SK-N-SH treated with all-trans-retinoic acid at 6 μM for 48 hours (cell line): ENCODE measurements around the gene LRRTM3.

ENCODE experiments used
- ATAC-seq: fragments of 200-7000 bp; cut with Tn5 transposase; 3 replicates; pipeline ENCODE4 v1.9.1; 2020; ENCODE audit warnings: mild to moderate bottlenecking, moderate library complexity
- BACH2 ChIP-seq: fragments of 250-450 bp; sonication (Bioruptor Pico); IDR thresholded peaks from 2 replicates; pipeline ENCODE4 v1.9.0; 2021; ENCODE audit warnings: mild to moderate bottlenecking, borderline replicate concordance
- CREB5 ChIP-seq: fragments of 250-450 bp; sonication (Bioruptor Pico); IDR thresholded peaks from 2 replicates; pipeline ENCODE4 v1.5.1; 2020; ENCODE audit warnings: low read depth, mild to moderate bottlenecking, moderate library complexity
- CSDC2 ChIP-seq: fragments of 250-450 bp; sonication (Bioruptor Pico); IDR thresholded peaks from 2 replicates; pipeline ENCODE4 v1.5.0; 2020; ENCODE audit warnings: mild to moderate bottlenecking, moderate library complexity
- CSRNP3 ChIP-seq: fragments of 250-450 bp; sonication (Bioruptor Pico); IDR thresholded peaks from 2 replicates; pipeline ENCODE4 v1.5.1; 2021; ENCODE audit warnings: mild to moderate bottlenecking, moderate library complexity
- ESRRG ChIP-seq: fragments of 250-450 bp; sonication (Bioruptor Pico); IDR thresholded peaks from 2 replicates; pipeline ENCODE4 v1.6.1; 2021; ENCODE audit warnings: mild to moderate bottlenecking
- ISL1 ChIP-seq: fragments of 250-450 bp; sonication (Bioruptor Pico); IDR thresholded peaks from 2 replicates; pipeline ENCODE4 v2.1.2; 2022; ENCODE audit warnings: mild to moderate bottlenecking, moderate library complexity
- OSR1 ChIP-seq: fragments of 250-450 bp; sonication (Bioruptor Pico); IDR thresholded peaks from 2 replicates; pipeline ENCODE4 v1.8.0; 2022; ENCODE audit warnings: moderate library complexity, mild to moderate bottlenecking, inconsistent platforms
- PATZ1 ChIP-seq: fragments of 250-450 bp; sonication (Bioruptor Pico); IDR thresholded peaks from 2 replicates; pipeline ENCODE4 v1.8.0; 2020; ENCODE audit warnings: mild to moderate bottlenecking, moderate library complexity, borderline replicate concordance
- POU6F1 ChIP-seq: fragments of 250-450 bp; sonication (Bioruptor Pico); IDR thresholded peaks from 2 replicates; pipeline ENCODE4 v1.8.0; 2021; ENCODE audit warnings: low read depth, mild to moderate bottlenecking, moderate library complexity, borderline replicate concordance
- RARB ChIP-seq: fragments of 250-450 bp; sonication (Bioruptor Pico); IDR thresholded peaks from 2 replicates; pipeline ENCODE4 v1.8.0; 2021; ENCODE audit warnings: mild to moderate bottlenecking, moderate library complexity
- SNAI2 ChIP-seq: fragments of 250-450 bp; sonication (Bioruptor Pico); IDR thresholded peaks from 2 replicates; pipeline ENCODE4 v1.5.0; 2020; ENCODE audit warnings: mild to moderate bottlenecking, moderate library complexity
- TCF4 ChIP-seq: fragments of 250-450 bp; sonication (Bioruptor Pico); IDR thresholded peaks from 2 replicates; pipeline ENCODE4 v1.8.0; 2021; ENCODE audit warnings: mild to moderate bottlenecking, moderate library complexity, borderline replicate concordance
- TOX ChIP-seq: fragments of 250-450 bp; sonication (Bioruptor Pico); IDR thresholded peaks from 2 replicates; pipeline ENCODE4 v1.8.0; 2021; ENCODE audit warnings: mild to moderate bottlenecking, moderate library complexity, borderline replicate concordance
- TSHZ2 ChIP-seq: fragments of 250-450 bp; sonication (Bioruptor Pico); IDR thresholded peaks from 2 replicates; pipeline ENCODE4 v1.5.0; 2020; ENCODE audit warnings: mild to moderate bottlenecking, moderate library complexity
- ZC3H10 ChIP-seq: fragments of 250-450 bp; sonication (Bioruptor Pico); IDR thresholded peaks from 2 replicates; pipeline ENCODE4 v1.5.1; 2021; ENCODE audit warnings: mild to moderate bottlenecking, moderate library complexity
- ZFP3 ChIP-seq: fragments of 250-450 bp; sonication (Bioruptor Pico); IDR thresholded peaks from 2 replicates; pipeline ENCODE4 v1.5.0; 2020; ENCODE audit warnings: mild to moderate bottlenecking, moderate library complexity
- ZNF70 ChIP-seq: fragments of 450-650 bp; formaldehyde crosslinking; IDR thresholded peaks from 2 replicates; pipeline ENCODE4 v1.5.0; 2020; ENCODE audit warnings: mild to moderate bottlenecking, moderate library complexity

Gene LRRTM3

GRCh38 chr10:67119651-67120050 is 193.8 kb downstream of the LRRTM3 start (continued):
- TF ChIP-seq POU6F1 (CRISPR knock-in tag) (no peak), OSR1 (CRISPR knock-in tag) (no peak), TCF4 (no peak), ZNF70 (CRISPR knock-in tag) (no peak)

GRCh38 chr10:67127441-67127840 is 201.6 kb downstream of the LRRTM3 start:
- no peak for TF ChIP-seq PATZ1 (CRISPR knock-in tag)
- TF ChIP-seq CSRNP3 (CRISPR knock-in tag), result no peak
- no peak for TF ChIP-seq SNAI2 (CRISPR knock-in tag)
- TF ChIP-seq ESRRG (CRISPR knock-in tag), result no peak
- no peak for TF ChIP-seq ISL1 (CRISPR knock-in tag)
- TF ChIP-seq TCF4, result no peak
- no peak for TF ChIP-seq CREB5
- TF ChIP-seq RARB (CRISPR knock-in tag), result no peak
- TF ChIP-seq, all 23 proteins: peak for 0
- no peak for ATAC-seq

GRCh38 chr10:67140641-67141040 is 214.8 kb downstream of the LRRTM3 start:
- TF ChIP-seq BACH2 (CRISPR knock-in tag) (no peak), ZFP3 (CRISPR knock-in tag) (no peak), PATZ1 (CRISPR knock-in tag) (no peak), CSDC2 (CRISPR knock-in tag) (no peak), TSHZ2 (CRISPR knock-in tag) (no peak), CREB5 (no peak), TOX (CRISPR knock-in tag) (no peak), ZC3H10 (no peak)
- TF ChIP-seq, all 23 proteins: peak for 0
- ATAC-seq, result no peak
